Duodenal mucosa (tissue), 2 donors: ENCODE measurements around the gene TMEM184A.

Source experiments
- H3K27ac ChIP-seq: one replicate; pipeline ENCODE4 v1.7.0; 2013; ENCODE audit warnings: low read depth, low read length
- H3K27me3 ChIP-seq, 2 donors: one replicate each; pipeline ENCODE4 v1.7.0; 2013; ENCODE audit warnings: low read length in 2 of 2, control low read depth in 1 of 2; ENCODE audit not compliant: insufficient read depth in 2 of 2, control insufficient read depth in 1 of 2
- H3K36me3 ChIP-seq, 2 donors: one replicate each; pipeline ENCODE4 v1.7.0; 2013; ENCODE audit warnings: low read length in 2 of 2, control low read depth in 1 of 2; ENCODE audit not compliant: insufficient read depth in 2 of 2, control insufficient read depth in 1 of 2
- H3K4me1 ChIP-seq, 2 donors: one replicate each; pipeline ENCODE4 v1.7.0; 2013; ENCODE audit warnings: low read length in 2 of 2, control low read depth in 1 of 2; ENCODE audit not compliant: insufficient read depth in 2 of 2, control insufficient read depth in 1 of 2
- H3K4me3 ChIP-seq, 2 donors: one replicate each; pipeline ENCODE4 v1.7.0; 2013; ENCODE audit warnings: low read length in 2 of 2, low read depth in 1 of 2
- H3K9ac ChIP-seq, 2 donors: one replicate each; pipeline ENCODE4 v1.7.0; 2013; ENCODE audit warnings: low read length in 2 of 2, low read depth in 1 of 2
- H3K9me3 ChIP-seq, 2 donors: one replicate each; pipeline ENCODE4 v1.7.0; 2013; ENCODE audit warnings: low read length in 2 of 2, control low read depth in 1 of 2; ENCODE audit not compliant: control insufficient read depth in 1 of 2

TMEM184A gene

DNA sequence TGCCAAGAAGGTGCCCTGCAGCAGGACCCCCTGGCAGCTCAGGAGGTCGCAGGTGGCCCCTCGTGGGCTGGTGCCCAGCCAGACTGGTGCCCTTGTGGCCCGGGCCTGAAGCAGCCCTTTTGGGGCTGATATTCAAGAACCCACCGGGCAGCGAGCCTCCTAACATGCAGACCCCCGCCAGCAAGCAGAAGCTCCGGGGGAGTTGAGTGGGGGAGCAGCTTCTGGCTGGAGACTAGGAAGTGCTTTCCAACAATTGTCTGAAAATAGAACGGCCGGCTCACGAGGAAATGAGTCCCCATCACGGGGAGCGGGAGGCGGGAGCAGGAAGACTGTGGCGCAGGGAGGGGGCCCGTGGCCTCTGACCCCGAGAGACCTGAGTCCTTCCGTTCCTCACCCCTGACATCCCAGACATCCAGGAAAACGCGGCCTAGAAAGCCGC is 42.3 kb downstream of the TMEM184A start:
- Histone ChIP-seq H3K9me3 (peaks cover 0 to 2% of the 10 kb centered on the region in 2 donors), H3K4me1 (no peaks in the 10 kb centered on the region), H3K36me3 (no peaks in the 10 kb centered on the region), H3K9ac (no peak overlapping the region), H3K4me3 (no peak overlapping the region), H3K27ac (no peak overlapping the region), H3K27me3 (no peaks in the 10 kb centered on the region)

DNA sequence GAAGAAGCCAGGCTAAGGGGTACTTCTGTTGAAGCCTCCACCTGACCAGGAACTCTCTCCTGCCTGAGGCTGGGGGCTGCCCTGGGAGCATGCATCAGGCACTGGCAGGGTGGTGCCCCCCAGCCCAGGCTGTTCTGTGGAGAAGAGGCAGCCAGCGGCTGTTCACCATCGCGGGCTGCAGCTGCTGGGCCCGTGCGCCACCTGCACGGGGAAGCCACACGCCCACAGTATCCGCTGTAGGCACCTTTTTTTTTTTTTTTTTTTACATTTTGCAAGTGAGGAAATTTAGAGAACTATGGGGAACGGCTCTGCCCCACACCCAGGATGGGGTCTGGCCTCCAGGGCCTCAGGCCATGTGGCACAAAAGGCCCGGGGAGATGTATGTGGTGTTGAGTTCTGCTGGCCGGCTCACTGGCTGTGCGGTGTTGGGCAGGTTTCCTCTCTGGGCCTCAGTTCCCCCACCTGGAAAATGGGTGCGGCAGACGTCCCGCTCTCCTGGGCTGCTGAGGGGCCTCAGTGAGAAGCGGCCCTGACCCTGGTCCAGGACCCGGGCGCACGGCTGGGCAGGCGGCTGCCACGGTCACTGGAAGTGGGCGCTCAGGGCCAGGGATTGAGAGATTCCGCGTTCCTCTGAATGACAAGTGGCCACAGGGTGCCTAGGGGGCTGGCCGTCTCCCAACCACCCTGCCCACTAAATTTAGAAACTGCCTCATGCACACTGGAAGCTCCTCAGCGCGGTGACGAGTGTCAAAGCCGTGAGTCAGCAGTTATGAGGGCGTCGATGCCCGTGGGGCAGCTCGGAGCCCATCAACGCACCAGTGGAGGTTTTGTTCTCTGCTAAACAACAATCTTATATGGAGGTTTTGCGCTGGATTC is 43.0 kb downstream of the TMEM184A start:
- Histone ChIP-seq H3K9ac (no peak overlapping the region), H3K27ac (peak overlapping the region; percentile 20), H3K9me3 (no peaks in the 10 kb centered on the region), H3K4me3 (no peak overlapping the region), H3K36me3 (no peaks in the 10 kb centered on the region), H3K27me3 (no peaks in the 10 kb centered on the region), H3K4me1 (no peaks in the 10 kb centered on the region)

DNA sequence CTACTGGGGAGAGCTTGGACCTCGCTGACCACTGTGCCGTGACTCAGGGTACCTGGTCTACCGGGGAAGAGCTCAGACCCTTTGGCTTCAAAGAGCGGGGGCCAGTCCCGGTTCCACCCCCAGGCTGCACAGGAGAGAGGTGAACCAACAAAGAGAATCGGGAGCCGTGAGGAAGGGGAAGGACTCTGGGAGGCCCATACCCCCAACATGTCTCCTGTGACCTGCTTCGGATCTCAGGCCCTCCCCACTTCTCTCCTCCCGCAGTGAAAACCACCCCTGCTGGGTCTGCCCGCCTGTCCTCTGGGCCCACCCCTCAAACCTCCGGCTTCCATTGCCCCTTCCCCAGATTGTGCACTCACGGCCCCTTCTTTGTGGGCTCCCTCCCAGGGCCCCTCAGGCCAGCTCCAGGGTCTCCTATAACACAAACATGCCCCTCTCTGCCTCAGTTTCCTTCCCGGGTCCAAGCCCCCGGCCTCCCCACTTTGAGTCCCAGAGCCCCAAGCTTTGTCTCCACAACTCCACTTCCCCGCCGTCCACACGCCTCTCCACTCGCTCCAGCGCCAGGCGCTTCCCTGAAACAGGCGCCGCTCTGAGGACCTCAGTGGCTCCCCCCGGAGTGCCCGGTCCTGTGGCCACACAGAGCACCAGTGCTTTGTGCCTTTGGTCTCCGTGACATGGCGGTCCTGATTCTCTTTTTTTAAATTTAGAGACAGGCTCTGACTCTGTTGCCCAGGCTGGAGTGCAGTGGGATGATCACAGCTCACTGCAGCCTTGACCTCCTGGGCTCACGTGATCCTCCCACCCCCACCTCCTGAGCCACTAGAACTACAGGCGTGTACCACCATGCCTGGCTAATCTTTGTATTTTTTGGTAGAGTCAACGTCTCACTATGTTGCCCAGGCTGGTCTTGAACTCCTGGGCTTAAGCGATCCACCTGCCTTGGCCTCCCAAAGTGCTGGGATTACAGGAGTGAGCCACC is 44.3 kb downstream of the TMEM184A start:
- Histone ChIP-seq H3K9ac (no peak overlapping the region), H3K27ac (no peak overlapping the region), H3K27me3 (no peaks in the 10 kb centered on the region), H3K9me3 (no peaks in the 10 kb centered on the region), H3K4me3 (no peak overlapping the region), H3K4me1 (peaks cover 0 to 1% of the 10 kb centered on the region in 2 donors), H3K36me3 (no peaks in the 10 kb centered on the region)

DNA sequence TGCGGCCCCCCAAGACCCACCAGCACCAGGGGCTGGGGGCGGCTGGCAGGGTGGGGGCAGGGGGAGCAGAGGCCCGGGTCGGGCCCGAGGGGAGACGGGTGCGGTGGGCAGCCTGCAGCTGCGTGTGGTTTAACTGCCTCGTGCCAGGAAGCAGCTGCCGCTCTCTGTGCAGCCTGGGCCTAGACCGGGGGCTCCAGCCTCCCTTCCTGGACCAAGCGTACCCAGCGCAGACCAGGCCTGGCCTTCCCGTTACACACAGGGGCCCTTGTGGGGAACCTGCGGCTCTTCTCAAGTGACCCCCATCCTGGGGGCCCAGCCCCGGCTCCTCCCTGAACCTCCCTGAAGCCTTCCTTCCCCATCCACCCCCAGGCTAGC is 45.2 kb downstream of the TMEM184A start:
- no peak overlapping the region for H3K27ac ChIP-seq
- H3K27me3 ChIP-seq: no peaks in the 10 kb centered on the region
- no peak overlapping the region for H3K4me3 ChIP-seq
- H3K4me1 ChIP-seq: peaks cover 3 to 9% of the 10 kb centered on the region in 2 donors
- no peak overlapping the region for H3K9ac ChIP-seq
- H3K36me3 ChIP-seq: no peaks in the 10 kb centered on the region
- no peaks in the 10 kb centered on the region for H3K9me3 ChIP-seq

DNA sequence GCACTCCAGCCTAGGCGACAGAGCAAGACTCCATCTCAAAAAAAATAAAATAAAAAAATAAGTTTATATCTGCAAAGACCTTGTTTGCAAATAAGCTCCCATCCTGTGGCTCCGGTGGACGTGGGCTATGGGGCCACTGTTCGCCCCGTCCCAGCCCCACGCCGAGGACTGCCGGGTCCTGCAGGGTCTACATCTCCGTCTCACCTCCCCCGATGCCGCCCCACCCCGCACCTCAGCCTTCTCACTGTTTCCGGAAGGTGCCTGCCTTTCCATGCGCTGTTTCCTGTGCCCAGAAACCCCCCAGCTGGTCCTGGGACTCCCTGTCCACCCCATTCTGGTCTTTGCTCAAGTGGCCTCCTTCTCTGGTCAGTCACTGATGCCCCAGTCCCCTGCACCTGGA is 46.8 kb downstream of the TMEM184A start:
- H3K4me3 ChIP-seq: no peak overlapping the region
- no peaks in the 10 kb centered on the region for H3K27me3 ChIP-seq
- H3K27ac ChIP-seq: no peak overlapping the region
- H3K9ac ChIP-seq: no peak overlapping the region
- H3K4me1 ChIP-seq: peaks cover 5 to 10% of the 10 kb centered on the region in 2 donors
- no peaks in the 10 kb centered on the region for H3K36me3 ChIP-seq
- no peaks in the 10 kb centered on the region for H3K9me3 ChIP-seq

DNA sequence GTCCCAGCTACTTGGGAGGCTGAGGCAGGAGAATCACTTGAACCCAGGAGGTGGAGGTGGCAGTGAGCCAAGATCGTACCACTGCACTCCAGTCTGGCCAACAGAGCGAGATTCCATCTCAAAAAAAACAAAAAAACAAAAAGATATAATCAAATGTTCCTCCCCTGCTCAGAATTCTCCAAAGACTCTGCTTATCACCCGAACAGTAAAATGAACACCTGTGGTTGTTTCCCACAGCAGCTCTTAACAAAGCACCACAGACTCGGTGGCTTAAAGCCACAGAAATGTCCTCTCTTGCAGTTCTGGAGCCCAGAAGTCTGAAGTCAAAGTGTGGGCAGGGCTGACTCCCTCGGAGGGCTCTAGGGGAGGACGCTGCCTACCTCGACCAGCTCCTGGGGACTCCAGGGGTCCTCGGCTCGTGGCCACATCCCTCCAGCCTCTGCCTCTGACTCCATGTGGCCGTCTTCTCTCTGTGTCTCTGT is 47.7 kb downstream of the TMEM184A start:
- no peaks in the 10 kb centered on the region for H3K27me3 ChIP-seq
- no peak overlapping the region for H3K9ac ChIP-seq
- no peak overlapping the region for H3K27ac ChIP-seq
- H3K4me1 ChIP-seq: peaks cover 10 to 13% of the 10 kb centered on the region in 2 donors
- H3K9me3 ChIP-seq: no peaks in the 10 kb centered on the region
- H3K36me3 ChIP-seq: no peaks in the 10 kb centered on the region
- H3K4me3 ChIP-seq: no peak overlapping the region

DNA sequence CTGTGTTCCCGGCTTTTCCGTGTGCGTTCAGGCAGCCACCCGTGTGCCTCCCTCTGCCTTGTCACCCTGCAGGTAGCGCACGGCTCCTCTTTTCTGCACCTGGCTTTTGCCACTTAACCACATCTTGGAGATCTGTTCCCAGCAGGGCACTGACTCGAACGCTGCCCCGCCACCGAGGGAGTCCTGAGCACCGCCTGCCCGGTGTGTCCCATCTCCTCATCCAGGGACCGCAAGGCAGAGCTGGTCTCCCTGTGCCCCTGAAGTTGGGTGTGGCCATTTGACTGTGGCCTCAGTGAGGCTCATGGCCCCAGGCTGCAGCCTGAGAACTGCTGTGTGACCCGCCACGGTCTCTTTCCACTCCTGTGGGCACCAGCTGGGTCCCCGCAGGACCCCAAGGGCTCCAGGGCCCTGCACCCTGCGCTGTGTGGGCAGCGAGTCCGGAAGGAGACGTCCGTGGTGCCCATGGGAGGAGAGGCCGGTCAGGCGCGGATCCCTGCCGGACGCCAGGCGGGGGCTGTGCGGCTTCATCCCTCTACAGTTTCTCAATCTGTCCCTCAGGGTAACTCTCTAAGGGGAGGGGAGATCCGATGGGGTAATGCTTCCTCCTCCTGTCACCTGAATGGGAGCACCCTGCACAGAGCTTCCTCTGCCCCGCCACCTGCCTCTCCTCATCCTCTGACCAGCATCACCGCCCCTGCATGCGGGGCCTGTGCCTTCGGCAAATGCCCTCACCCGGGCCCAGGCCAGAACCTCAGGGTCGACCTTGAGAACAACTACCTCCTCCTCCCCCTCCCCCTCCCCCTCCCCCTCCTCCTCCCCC is 50.1 kb downstream of the TMEM184A start:
- Histone ChIP-seq H3K9ac (no peak overlapping the region), H3K4me3 (no peak overlapping the region), H3K27ac (no peak overlapping the region)

DNA sequence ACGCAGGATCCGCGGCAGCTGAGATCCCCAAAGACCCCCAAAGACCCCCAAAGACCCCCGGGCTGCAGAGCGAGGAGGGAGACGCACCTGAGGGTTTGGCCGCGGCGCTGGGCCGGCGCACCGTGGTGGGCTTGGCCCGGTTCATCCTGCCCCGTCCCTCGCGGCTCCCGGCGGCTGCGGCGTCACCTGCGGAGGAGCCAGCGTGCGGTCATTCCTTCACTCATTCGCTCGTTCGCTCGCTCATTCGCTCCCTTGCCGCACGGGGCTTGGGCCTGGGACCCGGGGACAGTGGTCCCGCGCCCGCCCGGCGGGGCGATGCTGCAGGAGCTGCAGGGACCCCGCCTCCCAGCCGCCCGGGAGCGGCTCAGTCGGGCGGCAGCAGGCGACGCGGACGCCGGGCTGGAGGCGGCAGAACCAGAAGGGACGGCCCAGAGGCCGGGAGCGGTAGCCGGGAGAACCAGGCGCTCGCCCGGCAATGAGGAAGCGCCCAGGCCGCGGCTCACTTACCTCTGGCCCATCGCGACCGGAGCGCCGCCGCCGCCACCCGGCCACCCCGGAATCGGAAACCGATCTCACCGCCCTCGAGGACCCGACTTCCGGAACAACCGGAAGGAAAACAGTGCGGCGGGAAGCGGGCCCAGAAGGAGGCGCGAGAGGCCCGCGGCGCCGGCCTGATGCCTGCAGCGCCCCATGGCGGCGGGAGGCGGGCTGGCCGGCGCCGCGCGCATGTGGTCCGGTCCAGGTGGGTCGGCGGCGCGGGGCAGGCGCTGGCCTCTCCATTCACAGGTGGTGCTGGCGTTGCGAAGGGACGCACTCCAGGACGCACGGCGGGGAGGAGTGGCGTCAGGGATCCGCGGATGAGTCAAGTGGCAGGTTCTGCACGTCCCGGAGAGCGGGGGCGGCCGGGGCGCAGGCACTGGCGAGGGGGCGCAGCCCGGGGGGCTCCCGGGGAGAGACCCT is 51.9 kb downstream of the TMEM184A start, which contains the start of gene INTS1:
Gene INTS1 (minus strand): TSS at position 574 of the 960 bp plus-strand sequence. CDS start 429 bp downstream, at position 145.
- peaks cover 23 to 24% of the 10 kb centered on the region in 2 donors for H3K4me1 ChIP-seq
- no peaks in the 10 kb centered on the region for H3K9me3 ChIP-seq
- H3K27me3 ChIP-seq: no peaks in the 10 kb centered on the region
- H3K36me3 ChIP-seq: peaks cover 15 to 33% of the 10 kb centered on the region in 2 donors
- H3K4me3 ChIP-seq: peak within 1 kb of the TSS; percentile 77 to 93
- H3K9ac ChIP-seq: peak within 1 kb of the TSS; percentile 66 to 81
- no peak within 1 kb of the TSS for H3K27ac ChIP-seq

More for the DNA sequence above, 50.1 kb downstream of the TMEM184A start:
- Histone ChIP-seq H3K27me3 (no peaks in the 10 kb centered on the region), H3K36me3 (peaks cover 11 to 16% of the 10 kb centered on the region in 2 donors), H3K9me3 (no peaks in the 10 kb centered on the region), H3K4me1 (peaks cover 23 to 24% of the 10 kb centered on the region in 2 donors)
